Measurements from ENCODE around the gene ZNF488.

- TF ChIP-seq CTCF (IDR thresholded peaks at IDR 0.05) (peak in 1 of 4 experiments; percentile 31), EP300 (IDR thresholded peaks at IDR 0.05) (no peak), POLR2A (IDR thresholded peaks at IDR 0.05) (no peak)
Measured at GRCh38 chr10:47374611-47375536, 9.2 kb downstream of the ZNF488 start.

Data from gastroesophageal sphincter (tissue), 3 donors.